Caco-2 (cell line): ENCODE results near the gene TRDN. TPM values are rescaled to one million over a fixed set of nuclear protein-coding genes. Genes with fewer than 3 reads are reported as not detected.
A peak's percentile ranks its signal among the peaks of the same experiment; 100 is the strongest.

Source experiments
- Bru-seq: library from RNA; stranded (reverse); fragments of 400-500 nt; gene quantifications from one replicate; lab custom pipeline; 2021; lab: Mats Ljungman, UMichigan
- BruChase-seq, 2 experiments: library from RNA; stranded (reverse); fragments of 400-500 nt; gene quantifications; one replicate each; lab custom pipeline; 2021; lab: Mats Ljungman, UMichigan
- BruUV-seq: library from RNA; stranded (reverse); fragments of 400-500 nt; replicated peaks from 2 replicates; lab custom pipeline; 2021; lab: Mats Ljungman, UMichigan
- CTCF ChIA-PET: fragments of 300-600 bp; sonication (Branson Sonifier 250); formaldehyde crosslinking; loops from one replicate; lab custom pipeline; 2022; ENCODE audit warnings: antibody characterized with exemption; lab: Charles Lee
- POLR2A ChIA-PET: fragments of 300-600 bp; sonication (Branson Sonifier 250); formaldehyde crosslinking; loops from one replicate; lab custom pipeline; 2022; ENCODE audit warnings: antibody characterized with exemption; lab: Charles Lee
- DNase-seq, 2 experiments: peaks; one replicate each; pipeline versions ENCODE4 v3.0.0 to v3.0.0-alpha.2; 2020 to 2022
- H3K27me3 ChIP-seq: replicated peaks from 2 replicates; pipeline ENCODE4 v1.6.0; 2011; ENCODE audit warnings: low read length; ENCODE audit not compliant: control insufficient read depth, insufficient read depth
- H3K36me3 ChIP-seq: 2 replicates; pipeline ENCODE4 v1.5.1; 2011; ENCODE audit warnings: low read length; ENCODE audit not compliant: control insufficient read depth, insufficient read depth
- H3K4me1 ChIP-seq: fragments of 250-450 bp; sonication (Bioruptor Pico); 2 replicates; pipeline ENCODE4 v1.5.1; 2020; ENCODE audit warnings: mild to moderate bottlenecking
- H3K4me3 ChIP-seq: 2 replicates; pipeline ENCODE4 v1.5.1; 2011; ENCODE audit warnings: low read depth, mild to moderate bottlenecking, control low read depth, low read length
- H3K9me3 ChIP-seq: fragments of 250-450 bp; sonication (Bioruptor Pico); 2 replicates; pipeline ENCODE4 v1.5.1; 2020; ENCODE audit warnings: mild to moderate bottlenecking, moderate library complexity
- H3K27ac Mint-ChIP-seq: one replicate; pipeline ENCODE4 v1.8.0; 2022; ENCODE audit warnings: mixed read lengths; ENCODE audit not compliant: unreplicated experiment
- H3K27me3 Mint-ChIP-seq: one replicate; pipeline ENCODE4 v1.8.0; 2022; ENCODE audit warnings: mixed read lengths; ENCODE audit not compliant: insufficient read depth, unreplicated experiment
- H3K36me3 Mint-ChIP-seq: one replicate; pipeline ENCODE4 v1.8.0; 2022; ENCODE audit warnings: mild to moderate bottlenecking, mixed read lengths; ENCODE audit not compliant: insufficient read depth, unreplicated experiment
- H3K4me1 Mint-ChIP-seq: one replicate; pipeline ENCODE4 v1.8.0; 2022; ENCODE audit warnings: low read depth, mixed read lengths; ENCODE audit not compliant: unreplicated experiment
- H3K4me3 Mint-ChIP-seq: one replicate; pipeline ENCODE4 v1.8.0; 2022; ENCODE audit warnings: mild to moderate bottlenecking, moderate library complexity, mixed read lengths; ENCODE audit not compliant: unreplicated experiment
- H3K9me3 Mint-ChIP-seq: one replicate; pipeline ENCODE4 v1.8.0; 2022; ENCODE audit warnings: mixed read lengths; ENCODE audit not compliant: unreplicated experiment
- intact Hi-C: fragments of 100-400 bp; cut with micrococcal nuclease; formaldehyde crosslinking; loops from one replicate; pipeline ENCODE4 v1.10.0; 2022; ENCODE audit not compliant: unreplicated experiment
- long read RNA-seq: library from polyadenylated mRNA; stranded (forward); transcript quantifications from one replicate; pipeline ENCODE4 v2.0.0, GENCODE V29; 2022
- total RNA-seq: library from RNA; stranded (reverse); gene quantifications from 2 replicates; pipeline ENCODE4 v1.2.3, GENCODE V29; 2022
- TF ChIP-seq, protein P1 (sequence below), 2 experiments: fragments of 200-600 bp in 1 of 2; IDR thresholded peaks; 1 replicate in 1 of 2; 2 replicates in 1 of 2; pipeline versions ENCODE4 v1.5.1 to v1.8.0; 2011 to 2022; ENCODE audit warnings: antibody characterized with exemption in 1 of 2, control low read depth in 1 of 2, inconsistent platforms in 1 of 2, low read depth in 1 of 2, low read length in 1 of 2, mild to moderate bottlenecking in 1 of 2, moderate library complexity in 1 of 2; ENCODE audit not compliant: insufficient read depth in 1 of 2, severe bottlenecking in 1 of 2, unreplicated experiment in 1 of 2

The TRDN gene, protein sequence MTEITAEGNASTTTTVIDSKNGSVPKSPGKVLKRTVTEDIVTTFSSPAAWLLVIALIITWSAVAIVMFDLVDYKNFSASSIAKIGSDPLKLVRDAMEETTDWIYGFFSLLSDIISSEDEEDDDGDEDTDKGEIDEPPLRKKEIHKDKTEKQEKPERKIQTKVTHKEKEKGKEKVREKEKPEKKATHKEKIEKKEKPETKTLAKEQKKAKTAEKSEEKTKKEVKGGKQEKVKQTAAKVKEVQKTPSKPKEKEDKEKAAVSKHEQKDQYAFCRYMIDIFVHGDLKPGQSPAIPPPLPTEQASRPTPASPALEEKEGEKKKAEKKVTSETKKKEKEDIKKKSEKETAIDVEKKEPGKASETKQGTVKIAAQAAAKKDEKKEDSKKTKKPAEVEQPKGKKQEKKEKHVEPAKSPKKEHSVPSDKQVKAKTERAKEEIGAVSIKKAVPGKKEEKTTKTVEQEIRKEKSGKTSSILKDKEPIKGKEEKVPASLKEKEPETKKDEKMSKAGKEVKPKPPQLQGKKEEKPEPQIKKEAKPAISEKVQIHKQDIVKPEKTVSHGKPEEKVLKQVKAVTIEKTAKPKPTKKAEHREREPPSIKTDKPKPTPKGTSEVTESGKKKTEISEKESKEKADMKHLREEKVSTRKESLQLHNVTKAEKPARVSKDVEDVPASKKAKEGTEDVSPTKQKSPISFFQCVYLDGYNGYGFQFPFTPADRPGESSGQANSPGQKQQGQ
- total RNA-seq (not detected in 2 replicates), Bru-seq, nascent RNA (percentile 1 among the genes with signal in this experiment), BruChase-seq, experiment 1, labeled RNA remaining after a 2-hour chase (percentile 1 among the genes with signal in this experiment), BruChase-seq, experiment 2, labeled RNA remaining after a 6-hour chase (percentile 1 among the genes with signal in this experiment)
- long read RNA-seq = 0 reads

DNA sequence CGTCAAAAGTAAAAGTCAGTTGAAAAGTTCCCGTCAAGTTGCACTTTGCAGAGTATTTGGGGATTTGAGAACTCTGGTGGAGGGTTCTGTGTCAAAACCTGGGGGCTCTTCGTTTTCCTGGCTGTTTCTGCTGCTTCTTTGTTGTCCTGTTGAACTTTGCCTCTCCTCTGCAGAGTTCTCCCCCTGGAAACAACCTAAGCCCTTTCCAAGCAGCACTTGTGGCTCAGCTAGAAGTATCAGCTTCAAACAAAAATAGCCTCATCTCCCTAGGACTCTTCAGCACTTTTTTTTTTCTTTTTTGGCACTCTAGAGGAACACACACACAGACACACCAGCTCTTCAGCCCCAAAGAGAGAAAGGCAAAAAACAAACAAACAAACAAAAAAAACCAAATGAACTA, at the start of gene TRDN:
TSS of gene TRDN (minus strand) at position 169 of the 400 bp plus-strand sequence. CDS start 175 bp downstream, outside the sequence.
- Mint-ChIP-seq H3K4me3 (no peak within 1 kb of the TSS), H3K27ac (no peak within 1 kb of the TSS), H3K9me3 (no peaks in the 10 kb centered on the region), H3K4me1 (no peaks in the 10 kb centered on the region), H3K27me3 (peaks cover 3% of the 10 kb centered on the region), H3K36me3 (no peaks in the 10 kb centered on the region)
- TF ChIP-seq, protein P1, sequence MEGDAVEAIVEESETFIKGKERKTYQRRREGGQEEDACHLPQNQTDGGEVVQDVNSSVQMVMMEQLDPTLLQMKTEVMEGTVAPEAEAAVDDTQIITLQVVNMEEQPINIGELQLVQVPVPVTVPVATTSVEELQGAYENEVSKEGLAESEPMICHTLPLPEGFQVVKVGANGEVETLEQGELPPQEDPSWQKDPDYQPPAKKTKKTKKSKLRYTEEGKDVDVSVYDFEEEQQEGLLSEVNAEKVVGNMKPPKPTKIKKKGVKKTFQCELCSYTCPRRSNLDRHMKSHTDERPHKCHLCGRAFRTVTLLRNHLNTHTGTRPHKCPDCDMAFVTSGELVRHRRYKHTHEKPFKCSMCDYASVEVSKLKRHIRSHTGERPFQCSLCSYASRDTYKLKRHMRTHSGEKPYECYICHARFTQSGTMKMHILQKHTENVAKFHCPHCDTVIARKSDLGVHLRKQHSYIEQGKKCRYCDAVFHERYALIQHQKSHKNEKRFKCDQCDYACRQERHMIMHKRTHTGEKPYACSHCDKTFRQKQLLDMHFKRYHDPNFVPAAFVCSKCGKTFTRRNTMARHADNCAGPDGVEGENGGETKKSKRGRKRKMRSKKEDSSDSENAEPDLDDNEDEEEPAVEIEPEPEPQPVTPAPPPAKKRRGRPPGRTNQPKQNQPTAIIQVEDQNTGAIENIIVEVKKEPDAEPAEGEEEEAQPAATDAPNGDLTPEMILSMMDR (IDR thresholded peaks at IDR 0.05; ENCODE audit: insufficient read depth in 1 of 2, low read depth in 1 of 2, low read length in 1 of 2, severe bottlenecking in 1 of 2, unreplicated experiment in 1 of 2) = no peak
- no TSS peak for BruUV-seq
- CTCF ChIA-PET = no interaction called here
- no peaks in the 10 kb centered on the region for H3K4me1 ChIP-seq
- DNase-seq = no peak
- H3K27me3 ChIP-seq = no peaks in the 10 kb centered on the region
- POLR2A ChIA-PET = no interaction called here
- no peaks in the 10 kb centered on the region for H3K9me3 ChIP-seq
- H3K4me3 ChIP-seq = no peak within 1 kb of the TSS
- intact Hi-C loops = no loop called here
- H3K36me3 ChIP-seq = no peaks in the 10 kb centered on the region

DNA sequence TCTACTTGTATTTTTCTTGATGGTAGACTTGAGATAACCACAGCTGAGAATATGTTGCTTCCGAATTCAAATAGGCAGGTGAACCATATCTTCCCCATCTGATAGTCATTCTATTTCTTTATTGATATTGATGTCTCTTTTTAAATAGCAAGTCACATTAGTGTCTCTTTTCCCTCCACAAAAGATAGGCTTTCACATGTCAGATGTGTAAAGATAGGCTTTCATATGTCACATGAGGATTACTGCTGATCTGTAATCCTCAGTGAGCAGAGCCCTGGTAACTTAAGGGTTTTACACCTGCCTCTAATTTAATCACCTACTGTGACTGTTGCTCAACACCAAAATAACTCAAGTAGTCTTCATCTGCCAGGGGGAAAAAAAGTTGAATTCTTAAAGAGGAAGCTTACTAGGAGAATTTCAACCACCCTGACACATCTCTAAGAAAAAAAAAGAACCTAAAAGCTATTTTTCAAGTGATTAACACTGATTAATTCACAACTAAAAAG, 45.3 kb upstream of the TRDN start:
- Histone ChIP-seq H3K36me3 (no peaks in the 10 kb centered on the region), H3K4me1 (no peaks in the 10 kb centered on the region), H3K27me3 (no peaks in the 10 kb centered on the region), H3K4me3 (no peak overlapping the region), H3K9me3 (no peaks in the 10 kb centered on the region)
- Mint-ChIP-seq H3K27ac (no peak overlapping the region), H3K9me3 (no peaks in the 10 kb centered on the region), H3K27me3 (no peaks in the 10 kb centered on the region), H3K4me1 (no peaks in the 10 kb centered on the region), H3K36me3 (no peaks in the 10 kb centered on the region), H3K4me3 (no peak overlapping the region)
- BruUV-seq = no TSS peak
- DNase-seq = no peak
- intact Hi-C loops = no loop called here
- ChIA-PET POLR2A (no interaction called here), CTCF (no interaction called here)
- TF ChIP-seq, protein P1 (IDR thresholded peaks at IDR 0.05; ENCODE audit: insufficient read depth in 1 of 2, low read depth in 1 of 2, low read length in 1 of 2, severe bottlenecking in 1 of 2, unreplicated experiment in 1 of 2) = no peak

DNA sequence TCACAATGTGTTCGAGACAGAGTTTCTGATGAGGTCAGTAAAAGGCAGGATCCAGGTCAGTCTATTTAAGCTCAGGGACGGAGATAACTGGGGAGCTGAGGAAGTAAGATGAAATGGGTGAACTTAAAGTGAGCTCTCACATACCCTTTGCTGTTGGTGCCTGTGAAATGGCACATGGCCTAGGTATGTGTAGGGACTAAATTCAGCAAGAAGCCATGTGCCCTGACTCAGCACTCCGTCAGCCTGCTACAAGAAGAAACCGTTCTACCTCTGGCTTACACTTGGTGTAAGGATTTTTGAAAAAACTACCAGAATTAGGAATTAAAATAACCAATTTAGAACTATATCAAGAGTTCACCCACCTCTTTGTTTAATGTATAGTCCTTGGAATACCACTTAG, 41.1 kb upstream of the TRDN start:
- Mint-ChIP-seq H3K4me1 (no peaks in the 10 kb centered on the region), H3K9me3 (peaks cover 13% of the 10 kb centered on the region), H3K4me3 (no peak overlapping the region), H3K27ac (no peak overlapping the region), H3K36me3 (no peaks in the 10 kb centered on the region), H3K27me3 (no peaks in the 10 kb centered on the region)
- no TSS peak for BruUV-seq
- DNase-seq = no peak
- Histone ChIP-seq H3K4me1 (no peaks in the 10 kb centered on the region), H3K36me3 (no peaks in the 10 kb centered on the region), H3K4me3 (no peak overlapping the region), H3K27me3 (no peaks in the 10 kb centered on the region), H3K9me3 (no peaks in the 10 kb centered on the region)
- ChIA-PET CTCF (no interaction called here), POLR2A (no interaction called here)
- intact Hi-C loops = no loop called here
- TF ChIP-seq, protein P1 (IDR thresholded peaks at IDR 0.05; ENCODE audit: insufficient read depth in 1 of 2, low read depth in 1 of 2, low read length in 1 of 2, severe bottlenecking in 1 of 2, unreplicated experiment in 1 of 2) = no peak
